ENCODE results near the gene TMEM253.

TMEM253 gene

DNA sequence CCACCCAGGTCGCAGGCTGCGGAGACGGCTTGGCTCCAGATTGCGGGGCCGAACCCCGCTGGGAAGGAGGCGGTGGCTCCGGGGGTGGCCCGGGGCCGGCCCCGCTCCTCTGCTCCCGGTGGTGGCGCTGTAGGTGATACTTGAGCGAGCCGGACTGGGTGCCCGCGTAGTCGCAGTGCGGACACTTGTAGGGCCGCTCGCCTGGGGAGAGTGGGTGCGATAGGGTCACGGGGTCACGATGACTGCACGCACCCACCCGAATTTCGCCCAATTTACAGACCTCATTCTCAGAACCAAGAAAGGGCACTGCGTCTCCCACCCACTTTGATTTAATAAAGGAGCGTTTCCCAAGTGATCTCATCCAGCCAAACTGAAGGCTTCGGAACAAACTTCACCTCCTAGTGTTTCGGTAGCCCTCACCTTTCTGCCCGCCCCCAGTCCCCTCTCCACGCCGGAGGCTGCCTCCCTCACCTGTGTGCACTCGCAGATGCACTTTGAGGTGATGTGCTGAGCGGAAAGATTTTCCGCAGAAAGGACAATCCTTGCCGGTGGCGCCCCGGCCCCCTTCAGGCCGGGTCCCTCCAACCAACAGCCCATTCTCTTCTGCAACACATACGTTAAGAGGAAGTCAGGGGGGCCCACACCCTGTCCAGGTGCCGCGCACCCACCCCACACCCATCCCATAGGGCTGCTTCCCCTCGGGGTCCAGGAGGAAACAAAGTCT, 9.8 kb upstream of the TMEM253 start:
- no peak for DNase-seq

DNA sequence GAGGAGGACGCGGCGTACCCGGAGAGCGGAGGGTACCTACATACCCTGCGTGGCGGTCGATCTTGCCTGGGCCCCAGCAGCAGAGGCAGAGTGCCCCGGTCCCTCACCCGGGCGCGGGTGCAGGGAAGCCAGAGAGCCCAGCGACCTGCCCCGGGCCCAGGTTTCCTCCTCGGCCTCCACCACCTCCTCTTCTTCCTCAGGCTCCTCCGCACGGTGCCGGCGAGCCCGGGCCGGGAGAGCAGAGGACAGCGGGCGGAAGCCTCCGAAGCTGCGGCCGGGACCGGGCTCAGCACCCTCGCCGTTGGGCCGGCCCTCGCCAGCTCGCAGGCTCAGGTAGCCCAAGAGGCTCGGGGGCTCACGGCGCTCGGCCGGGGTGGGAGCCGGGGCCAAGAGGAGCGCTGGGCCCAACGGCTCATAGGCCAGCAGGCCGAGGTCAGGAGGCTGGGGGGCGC, 9.0 kb upstream of the TMEM253 start:
- DNase-seq: no peak

- peak; percentile 92 for DNase-seq
Measured at GRCh38 chr14:21092273-21093011, 8.4 kb upstream of the TMEM253 start.

GRCh38 chr14:21093018-21093417, 7.8 kb upstream of the TMEM253 start:
- DNase-seq: no peak

- no peak for DNase-seq
Measured at GRCh38 chr14:21093769-21094681, 6.8 kb upstream of the TMEM253 start.

DNA sequence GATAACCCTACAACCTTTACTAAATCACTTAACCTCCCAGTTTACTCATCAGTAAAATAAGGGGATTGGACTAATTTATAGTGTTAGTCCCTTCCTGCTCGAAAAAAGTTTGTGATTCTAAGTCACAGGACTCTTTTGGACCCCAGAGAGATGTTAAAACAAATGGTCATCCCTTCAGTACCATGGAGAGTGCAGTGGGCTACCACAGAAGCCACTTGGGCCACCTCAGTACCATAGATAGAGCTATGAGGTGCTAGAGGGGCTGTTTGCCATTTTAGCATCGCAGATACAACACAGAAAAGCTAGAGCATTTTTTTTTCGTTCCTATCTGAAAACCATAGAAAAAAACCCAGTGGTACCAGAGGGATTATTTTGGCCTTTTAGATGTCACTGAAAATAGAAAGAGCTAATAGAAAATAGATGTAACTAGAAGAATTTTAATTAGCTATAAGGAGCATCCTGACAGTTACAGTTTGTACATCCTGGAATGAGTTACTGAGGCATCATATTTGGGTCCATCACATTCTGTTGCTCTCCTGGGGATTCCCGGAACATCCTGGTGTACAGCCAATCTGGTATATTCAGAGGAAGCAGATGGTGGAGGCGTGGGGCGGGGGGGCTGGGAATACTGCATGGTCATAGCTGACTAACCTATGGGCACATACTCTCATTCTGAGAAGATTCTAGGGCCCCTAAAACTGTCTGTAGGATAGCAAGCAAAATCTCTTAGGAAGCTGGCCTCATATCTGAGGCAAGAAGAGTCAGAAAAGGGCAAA, 5.2 kb upstream of the TMEM253 start:
- no peak for DNase-seq

- no peak for DNase-seq
Measured at GRCh38 chr14:21096438-21096837, 4.4 kb upstream of the TMEM253 start.

- no peak for DNase-seq
Measured at GRCh38 chr14:21096978-21097635, 3.8 kb upstream of the TMEM253 start.

GRCh38 chr14:21097636-21098075, 3.2 kb upstream of the TMEM253 start:
- no peak for DNase-seq

DNA sequence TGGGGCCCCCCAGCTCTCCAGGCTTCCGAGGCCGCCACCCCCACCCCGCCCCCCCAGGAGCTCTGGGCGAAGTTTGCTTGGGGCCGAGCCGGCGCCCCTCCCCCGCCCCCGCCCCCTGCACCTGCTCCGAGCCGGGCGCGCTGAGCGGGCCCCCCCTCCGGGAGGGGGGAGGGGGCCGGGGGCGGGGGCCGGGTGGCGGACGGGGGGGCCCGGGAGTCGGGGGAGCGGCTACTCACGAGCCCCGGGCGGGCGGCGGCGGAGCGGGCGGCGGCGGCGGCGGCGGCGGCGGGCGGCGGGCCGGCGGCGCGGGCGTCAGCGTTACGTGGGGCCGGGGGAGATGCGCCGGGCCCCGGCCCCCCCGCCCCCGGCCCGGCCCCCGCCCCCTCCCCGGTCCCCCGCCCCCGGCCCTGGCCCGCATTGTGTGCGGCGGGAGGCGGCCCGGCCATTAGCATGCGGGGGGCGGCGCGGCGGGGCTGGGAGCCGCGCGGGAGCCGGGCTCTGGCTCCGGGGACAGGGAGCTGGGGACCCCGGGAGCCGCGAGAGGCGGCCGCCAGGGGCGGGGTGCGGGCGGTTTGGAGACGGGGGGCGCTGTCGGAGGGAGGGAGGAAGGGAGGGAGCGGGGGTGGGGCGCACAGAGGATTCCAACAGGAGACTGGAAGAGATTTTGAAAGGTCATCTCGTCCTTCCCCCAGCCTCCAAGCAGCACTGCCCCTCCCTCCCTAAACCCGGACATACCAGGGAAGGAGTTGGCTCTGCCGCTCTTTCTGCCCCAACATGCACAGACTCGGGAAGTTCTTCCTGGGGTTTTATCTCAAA, 2.6 kb upstream of the TMEM253 start, which contains the start of gene ZNF219:
TSS of gene ZNF219 (minus strand) at position 580 of the 816 bp plus-strand sequence. CDS start 5,064 bp downstream, outside the sequence.
- no peak for DNase-seq

DNA sequence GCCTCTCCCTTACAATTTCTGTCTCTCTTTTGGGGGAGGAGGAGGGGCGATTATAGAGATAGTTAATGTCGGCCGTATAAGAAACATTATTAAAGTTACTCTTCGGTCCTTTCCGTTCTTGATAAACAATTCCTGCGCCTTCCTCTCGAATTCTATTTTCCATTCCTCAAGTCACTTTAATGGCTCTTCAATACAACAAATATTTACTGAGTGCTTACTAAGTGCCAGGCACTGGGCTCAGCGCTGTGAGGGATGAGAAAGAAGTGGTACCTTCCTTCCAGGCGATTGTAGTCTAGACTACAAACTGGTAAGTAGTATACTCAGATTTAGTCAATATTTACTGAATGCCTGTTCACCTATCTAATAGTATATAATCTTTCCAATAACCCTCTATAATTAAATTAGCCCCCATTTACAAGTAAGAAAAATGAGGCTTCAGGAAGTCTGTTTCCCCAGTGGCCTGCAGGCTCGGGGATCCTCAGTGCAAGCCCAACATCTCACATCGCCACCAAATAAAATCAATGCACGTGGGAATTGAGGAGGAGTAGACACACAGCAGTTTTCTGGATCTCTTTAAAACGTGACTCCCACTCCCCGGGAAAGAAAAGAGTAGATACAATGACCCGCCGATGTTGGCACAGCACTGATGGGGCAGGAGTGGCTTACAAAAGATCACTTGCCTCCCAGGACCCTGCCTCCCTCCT, 1.8 kb upstream of the TMEM253 start:
- no peak for DNase-seq

- no peak for DNase-seq
Measured at GRCh38 chr14:21099596-21099985, 1.3 kb upstream of the TMEM253 start.

GRCh38 chr14:21101802-21102413, 1.0 kb downstream of the TMEM253 start:
- peak; percentile 39 for DNase-seq

GRCh38 chr14:21102521-21103410, 1.9 kb downstream of the TMEM253 start:
- DNase-seq: no peak

DNA sequence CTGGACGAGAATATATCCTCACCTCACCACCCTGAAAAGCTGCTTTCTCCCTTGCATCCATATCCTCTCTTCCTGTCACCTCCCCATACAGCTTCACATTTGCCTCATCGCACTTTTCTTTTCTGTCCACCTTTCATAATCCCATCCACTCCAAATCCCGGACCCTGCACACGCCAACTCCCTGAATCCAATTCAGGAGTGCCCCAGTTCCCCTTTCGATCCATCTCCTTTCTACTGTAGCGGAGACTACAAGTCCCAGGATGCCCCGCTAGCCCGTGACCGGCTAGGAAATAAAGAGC, 2.5 kb downstream of the TMEM253 start:
- DNase-seq: no peak

DNA sequence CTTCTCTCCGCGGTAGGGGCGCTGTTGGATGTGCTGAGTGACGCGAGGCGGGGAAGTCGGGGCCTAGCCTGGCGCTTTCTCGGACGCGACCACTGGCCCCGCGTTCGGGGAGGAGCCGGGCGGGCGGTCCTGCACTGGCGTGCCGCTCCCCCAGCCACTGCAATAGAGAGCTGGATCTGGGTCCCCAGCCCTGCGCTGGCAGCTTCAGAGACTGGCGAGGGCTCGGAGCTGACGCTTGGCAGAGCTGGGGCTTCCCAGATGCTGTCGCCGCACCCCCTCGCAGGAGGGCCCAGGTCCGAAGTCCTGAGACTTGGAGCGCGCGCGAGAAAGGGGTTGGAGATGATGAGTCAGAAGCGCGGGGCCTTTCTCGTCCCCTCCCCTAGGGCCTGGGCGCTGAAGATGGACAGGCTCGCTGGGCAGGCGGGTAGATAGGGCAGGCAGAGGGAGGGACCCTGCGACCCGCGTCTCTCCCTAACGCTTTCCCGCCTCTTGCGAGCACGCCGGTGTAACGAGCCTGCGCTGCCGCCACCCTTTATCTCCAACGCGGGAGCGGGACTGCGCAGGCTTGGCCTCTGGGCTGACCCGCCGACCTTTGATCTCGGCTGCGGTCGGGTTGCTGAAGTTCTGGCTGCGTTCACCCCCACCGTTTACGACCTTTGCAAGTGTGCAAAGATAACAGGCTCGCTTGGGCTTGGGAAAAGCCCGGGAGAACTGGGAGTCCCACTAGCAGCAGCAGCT, 3.0 kb downstream of the TMEM253 start:
- DNase-seq: peak; percentile 96

DNA sequence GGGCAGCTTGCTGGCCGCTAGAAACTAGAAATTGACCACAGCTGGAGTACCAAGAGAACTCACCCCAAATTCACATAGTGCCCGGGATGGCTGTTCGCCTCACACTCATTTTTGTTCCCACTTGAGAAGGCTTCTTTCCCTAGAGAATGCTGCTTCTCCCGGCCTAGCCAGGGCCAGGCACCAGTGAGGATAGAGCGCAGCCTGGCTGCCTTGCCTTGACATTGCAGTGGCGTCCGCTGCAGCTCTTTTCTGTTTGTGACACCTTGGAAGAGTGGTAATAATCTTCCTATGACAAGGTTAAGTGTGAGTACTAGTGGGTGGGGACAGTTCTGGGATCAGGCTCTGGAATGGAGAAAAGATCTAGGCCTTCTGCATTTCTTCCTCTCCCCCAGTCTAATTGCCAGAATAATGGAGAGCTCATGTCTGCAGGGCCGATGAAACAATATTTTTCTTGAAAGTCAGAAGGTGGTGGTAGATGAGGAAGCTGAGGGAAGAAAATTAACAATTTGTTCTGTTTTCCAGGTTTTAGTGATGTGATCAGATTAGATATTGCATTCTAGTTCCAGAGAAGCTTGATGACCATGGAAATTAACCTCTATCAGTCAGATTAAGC, 3.7 kb downstream of the TMEM253 start:
- DNase-seq: peak; percentile 75

GRCh38 chr14:21105095-21105494, 4.2 kb downstream of the TMEM253 start:
- no peak for DNase-seq
